T-helper 2 cell (primary cell): ENCODE results near the gene RAB15.

ENCODE experiments used
- DNase-seq, 5 experiments: peaks; one replicate each; pipeline versions ENCODE4 v3.0.0 to v3.0.0-alpha.2; 2012 to 2022

RAB15 gene

GRCh38 chr14:64906022-64906421 lies 66.1 kb downstream of the RAB15 start:
- DNase-seq = no peak

DNA sequence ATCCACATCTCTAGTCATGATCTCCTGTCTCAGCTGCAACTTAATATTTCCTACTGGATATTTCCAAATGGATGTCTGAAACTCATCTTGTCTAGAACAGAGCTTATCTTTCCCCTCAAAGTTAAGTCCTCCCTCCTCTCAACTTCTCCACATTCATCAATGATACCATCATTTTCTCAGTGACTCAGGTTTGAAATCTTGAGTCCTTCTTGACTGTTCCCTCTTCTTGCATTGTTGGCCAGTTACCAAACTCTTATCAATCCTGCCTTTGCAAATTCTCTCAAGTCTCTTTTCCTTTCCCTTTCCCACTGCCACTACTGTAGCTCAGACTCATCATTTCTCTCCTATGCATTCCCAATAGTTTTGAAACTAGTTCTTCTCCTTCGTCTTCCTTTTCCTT lies 72.2 kb downstream of the RAB15 start:
- DNase-seq = no peak
